ENCODE data around the gene CALCOCO1. TPM values are rescaled to one million over a fixed set of nuclear protein-coding genes. Genes with fewer than 3 reads are reported as not detected.

CALCOCO1 gene
- total and polyA plus RNA-seq, 2 of the 13 experiments (the other 11 are each of a cell fraction or from before 2014, with no cell fraction given): 7.7 to 47.7 TPM

GRCh38 chr12:53746592-53747092, 19.4 kb upstream of the CALCOCO1 start (continued):
- TF ChIP-seq U2AF2 (IDR thresholded peaks at IDR 0.05; ENCODE audit: low read depth, low read length) (no peak), NFKB2 (CRISPR knock-in tag; IDR thresholded peaks at IDR 0.05; ENCODE audit: borderline replicate concordance) (peak; percentile 49; the same call in 1 of the 2 replicates), ZBTB44 (CRISPR knock-in tag; IDR thresholded peaks at IDR 0.05) (no peak), ZNF446 (CRISPR knock-in tag; IDR thresholded peaks at IDR 0.05) (no peak), ZNF282 (IDR thresholded peaks at IDR 0.05; ENCODE audit: partially characterized antibody) (no peak), MAZ (IDR thresholded peaks at IDR 0.05; ENCODE audit: borderline replicate concordance, low read depth, low read length) (no peak), MAZ (CRISPR knock-in tag; IDR thresholded peaks at IDR 0.05; ENCODE audit: low read depth) (no peak), ZSCAN25 (CRISPR knock-in tag; IDR thresholded peaks at IDR 0.05) (no peak), TBX2 (CRISPR knock-in tag; IDR thresholded peaks at IDR 0.05; ENCODE audit: borderline replicate concordance) (no peak; the same call in 1 of the 2 replicates), HBP1 (CRISPR knock-in tag; IDR thresholded peaks at IDR 0.05; ENCODE audit: low read depth) (no peak), TFE3 (CRISPR knock-in tag; IDR thresholded peaks at IDR 0.05) (0 out of 2 replicates have a peak, but pooled peaks have one; percentile 25), KMT2B (CRISPR knock-in tag; IDR thresholded peaks at IDR 0.05) (no peak), ELK4 (CRISPR knock-in tag; IDR thresholded peaks at IDR 0.05; ENCODE audit: borderline replicate concordance) (no peak), KLF16 (CRISPR knock-in tag; IDR thresholded peaks at IDR 0.05) (peak in 1 of 2 experiments; percentile 50; a peak in 1 of 4 replicates), HNRNPLL (IDR thresholded peaks at IDR 0.05; ENCODE audit: low read depth, low read length, poor library complexity, severe bottlenecking) (peak; percentile 31), SIN3A (IDR thresholded peaks at IDR 0.05; ENCODE audit: borderline replicate concordance, low read depth, low read length) (no peak), NR2F6 (IDR thresholded peaks at IDR 0.05) (no peak), NR2F6 (CRISPR knock-in tag; IDR thresholded peaks at IDR 0.05) (no peak), SP1 (IDR thresholded peaks at IDR 0.05) (no peak), SP1 (CRISPR knock-in tag; IDR thresholded peaks at IDR 0.05) (no peak), HIC2 (CRISPR knock-in tag; IDR thresholded peaks at IDR 0.05; ENCODE audit: low read depth) (no peak), ZFP36L2 (CRISPR knock-in tag; IDR thresholded peaks at IDR 0.05) (no peak), ZNF878 (CRISPR knock-in tag; IDR thresholded peaks at IDR 0.05) (no peak), ZFX (CRISPR knock-in tag; IDR thresholded peaks at IDR 0.05; ENCODE audit: low read depth) (peak; percentile 59), SRSF1 (optimal IDR thresholded peaks at IDR 0.05; ENCODE audit: low read depth, low read length) (no peak)

Measured in HepG2 (cell line).